ENCODE data around the gene DACT2.
"Not testable (repeated sequence)": the region's sequence is repeated elsewhere in the genome, so short reads cannot be mapped to it uniquely, and the experiment has no call there.

DACT2 gene, protein sequence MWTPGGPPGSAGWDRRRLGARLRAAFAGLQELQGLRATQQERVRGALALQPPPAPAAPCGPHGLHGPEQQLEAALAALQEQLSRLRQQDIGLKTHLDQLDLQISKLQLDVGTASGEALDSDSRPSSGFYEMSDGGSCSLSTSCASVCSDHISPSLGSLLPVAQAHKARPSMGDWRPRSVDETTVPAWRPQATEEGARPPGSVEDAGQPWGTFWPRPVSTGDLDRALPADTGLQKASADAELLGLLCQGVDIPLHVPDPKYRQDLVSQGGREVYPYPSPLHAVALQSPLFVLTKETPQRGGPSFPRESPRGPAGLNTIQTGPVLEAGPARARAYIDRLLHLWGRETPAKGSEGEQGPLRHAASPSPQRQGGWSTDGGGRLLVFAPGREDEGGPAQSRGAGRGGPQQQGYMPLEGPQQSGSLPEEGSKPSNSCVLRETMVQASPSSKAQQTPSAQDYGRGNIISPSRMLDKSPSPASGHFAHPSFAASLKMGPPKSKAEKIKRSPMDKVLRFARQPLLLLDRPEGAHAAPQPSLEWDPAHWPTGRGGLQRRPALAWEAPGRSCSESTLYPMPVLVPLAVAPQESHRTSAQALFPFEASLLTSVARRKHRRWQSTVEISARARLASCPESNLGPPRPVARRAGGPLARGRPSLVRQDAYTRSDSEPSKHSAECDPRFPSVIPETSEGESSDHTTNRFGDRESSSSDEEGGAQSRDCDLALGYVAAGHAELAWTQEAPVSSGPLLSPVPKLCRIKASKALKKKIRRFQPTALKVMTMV

DNA sequence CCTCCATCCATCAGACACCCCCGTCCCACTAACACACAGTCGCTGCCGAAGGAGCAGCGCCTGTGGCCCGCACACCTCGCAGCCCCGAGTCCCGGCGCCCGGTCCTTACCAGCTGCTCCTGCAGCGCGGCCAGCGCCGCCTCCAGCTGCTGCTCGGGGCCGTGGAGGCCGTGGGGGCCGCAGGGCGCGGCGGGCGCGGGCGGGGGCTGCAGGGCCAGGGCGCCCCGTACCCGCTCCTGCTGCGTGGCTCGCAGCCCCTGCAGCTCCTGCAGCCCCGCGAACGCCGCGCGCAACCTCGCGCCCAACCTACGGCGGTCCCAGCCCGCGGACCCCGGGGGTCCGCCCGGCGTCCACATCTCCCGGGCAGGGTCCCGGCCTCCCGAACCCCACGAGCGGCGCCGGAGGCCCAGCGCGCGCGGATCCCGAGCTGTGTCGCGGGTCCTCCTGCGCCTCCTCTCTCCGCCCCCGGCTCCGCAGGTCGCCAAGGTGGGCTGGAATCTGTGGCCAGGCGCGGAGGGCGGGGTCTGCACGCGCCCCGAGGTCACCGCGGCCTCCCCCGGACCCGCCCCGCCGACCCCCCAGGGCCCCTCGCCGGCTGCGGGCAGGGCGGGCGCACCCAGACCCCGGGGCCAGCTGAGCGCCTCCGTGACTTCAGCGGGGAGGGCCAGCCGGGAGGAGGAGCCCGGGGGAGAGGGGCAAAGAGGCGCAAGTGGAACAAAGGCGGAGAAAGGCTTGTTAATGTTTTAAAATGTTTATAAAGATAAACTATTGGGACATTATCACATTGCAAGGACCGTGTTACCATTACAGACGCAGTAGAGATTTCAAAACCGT, at the start of gene DACT2:
DACT2 (minus strand) TSS at position 499 of the 833 bp plus-strand sequence; CDS start at position 355, 144 bp downstream.
- DNase-seq = no peak

DNA sequence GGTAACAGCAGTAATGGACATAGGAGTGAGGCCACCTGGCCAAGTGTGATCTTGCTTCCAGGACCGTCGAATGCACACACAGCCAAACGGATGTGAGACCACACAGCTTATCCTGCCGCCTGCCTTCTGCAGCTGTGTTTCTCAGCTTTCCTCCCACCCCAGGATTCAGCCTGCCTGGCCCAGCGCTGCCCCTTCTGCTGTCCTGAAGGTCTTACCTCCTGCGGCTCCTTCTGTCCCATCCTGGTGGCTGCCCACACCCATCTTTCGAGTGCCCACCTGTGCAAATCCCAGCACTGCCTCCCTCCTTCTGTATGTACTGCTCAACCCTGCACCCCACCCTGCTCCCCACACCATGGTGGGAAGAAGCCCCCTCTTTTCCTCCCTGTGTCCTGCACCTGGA, 49.4 kb upstream of the DACT2 start:
- no peak for DNase-seq

DNA sequence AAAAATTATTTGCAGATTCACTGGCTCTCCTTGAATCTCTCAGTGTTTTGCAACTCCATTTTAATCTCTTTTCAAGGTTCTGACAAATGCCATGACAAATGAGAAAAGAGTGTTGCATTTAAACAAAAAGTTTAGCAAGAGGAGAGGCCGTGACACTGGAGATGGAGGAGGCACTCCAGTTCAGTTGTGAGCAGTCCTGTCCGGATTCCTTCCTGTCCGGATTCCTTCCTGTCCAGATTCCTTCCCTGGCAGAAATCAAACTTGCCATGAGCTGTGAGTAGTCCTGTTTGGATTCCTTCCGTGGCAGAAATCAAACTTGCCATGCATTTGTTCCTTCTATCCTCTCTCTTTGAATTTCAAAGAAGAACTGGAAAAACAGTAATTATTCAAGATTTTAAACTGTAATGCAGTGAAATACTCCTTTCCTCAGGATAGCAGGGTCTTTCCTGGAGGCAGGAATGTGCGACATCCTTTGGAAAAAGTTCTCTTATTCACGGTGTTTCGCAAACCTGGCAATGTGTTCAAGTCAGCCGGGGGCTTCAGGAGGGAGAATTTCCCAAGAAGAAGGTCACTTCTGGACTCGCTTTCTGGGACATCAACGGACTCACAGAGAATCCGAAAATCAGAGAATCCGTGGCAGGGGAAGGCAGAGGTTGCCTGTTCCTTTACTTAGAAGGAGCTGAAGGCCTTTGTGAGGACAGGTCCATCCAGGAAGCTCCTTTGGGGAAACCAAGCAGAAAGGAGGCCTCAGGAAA, 48.7 kb upstream of the DACT2 start:
- DNase-seq = no peak

DNA sequence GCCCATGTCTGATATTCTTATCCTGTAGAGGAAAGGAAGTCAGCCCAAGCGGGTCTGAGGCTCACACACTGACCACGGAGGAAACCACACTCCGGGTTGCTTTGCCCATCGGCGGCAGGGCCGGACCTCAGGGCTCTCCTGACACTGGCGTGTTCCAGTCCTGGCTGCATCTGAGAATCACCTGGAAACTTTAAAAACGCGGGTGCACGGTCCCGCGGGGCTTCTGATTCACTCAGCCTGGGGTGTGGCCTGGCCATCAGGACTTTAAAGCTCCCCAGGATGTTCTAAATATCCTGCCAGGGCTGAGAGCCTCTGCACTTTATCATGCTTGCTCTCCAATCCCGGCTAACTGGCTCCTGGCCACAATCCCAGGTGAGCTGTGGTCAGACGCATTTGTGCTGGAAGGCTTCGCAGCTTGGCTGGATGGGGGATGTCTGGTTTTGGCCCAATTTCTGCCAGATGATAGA, 47.7 kb upstream of the DACT2 start:
- DNase-seq = no peak

DNA sequence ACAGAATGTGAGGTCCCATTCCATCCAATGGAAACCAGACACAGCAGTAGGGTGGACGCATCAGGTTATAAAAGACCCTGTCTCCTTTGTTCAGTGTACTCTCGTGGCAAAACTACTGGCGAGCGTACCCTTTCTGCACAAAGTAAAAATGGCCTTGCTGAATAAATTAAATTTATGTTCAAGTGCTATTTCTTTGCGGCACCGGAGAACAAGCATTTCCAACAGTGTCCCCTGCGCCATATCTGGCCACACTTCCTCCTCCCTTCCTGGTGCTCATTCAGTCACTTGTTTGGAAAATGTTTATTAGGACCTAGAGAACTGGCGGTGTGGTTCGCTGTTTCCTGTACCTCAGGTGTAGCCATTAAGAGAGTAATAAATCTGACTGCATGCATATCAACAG, 46.9 kb upstream of the DACT2 start:
- no peak for DNase-seq

DNA sequence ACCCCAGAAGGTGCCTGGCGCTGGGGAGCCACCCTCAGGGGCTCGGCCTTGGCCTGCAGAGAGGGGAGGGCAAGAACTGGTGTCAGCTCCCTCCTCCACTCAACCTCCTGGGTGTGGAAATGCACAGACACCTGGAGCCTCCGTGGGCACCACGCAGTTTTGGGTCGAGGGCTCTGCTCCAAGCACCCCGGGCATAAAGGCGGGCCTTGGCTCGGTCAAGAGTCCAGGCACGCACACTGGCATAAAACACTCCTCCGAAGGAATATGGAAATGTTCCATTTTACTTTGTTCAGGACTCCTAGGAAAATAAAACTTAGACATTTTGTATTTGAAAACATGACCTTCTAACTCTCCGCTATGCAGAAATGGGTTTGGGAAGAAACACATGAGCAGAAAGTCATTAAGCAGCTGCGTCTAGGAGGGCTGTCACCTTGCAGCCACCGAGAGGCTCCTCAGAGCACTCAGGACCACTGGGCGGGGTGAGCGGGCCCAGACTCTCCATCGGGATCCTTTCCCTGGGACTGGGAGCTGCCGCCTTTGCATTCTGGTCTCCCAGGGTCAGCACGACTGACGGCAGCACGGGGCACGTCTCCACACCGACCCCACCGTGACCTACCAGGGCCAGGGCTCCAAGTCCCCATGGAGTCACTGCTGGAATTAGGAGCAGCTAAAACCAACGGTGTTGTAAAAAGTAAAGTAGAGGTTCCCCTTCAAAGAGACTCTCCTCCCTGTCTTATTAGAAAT, 46.0 kb upstream of the DACT2 start:
- no peak for DNase-seq

DNA sequence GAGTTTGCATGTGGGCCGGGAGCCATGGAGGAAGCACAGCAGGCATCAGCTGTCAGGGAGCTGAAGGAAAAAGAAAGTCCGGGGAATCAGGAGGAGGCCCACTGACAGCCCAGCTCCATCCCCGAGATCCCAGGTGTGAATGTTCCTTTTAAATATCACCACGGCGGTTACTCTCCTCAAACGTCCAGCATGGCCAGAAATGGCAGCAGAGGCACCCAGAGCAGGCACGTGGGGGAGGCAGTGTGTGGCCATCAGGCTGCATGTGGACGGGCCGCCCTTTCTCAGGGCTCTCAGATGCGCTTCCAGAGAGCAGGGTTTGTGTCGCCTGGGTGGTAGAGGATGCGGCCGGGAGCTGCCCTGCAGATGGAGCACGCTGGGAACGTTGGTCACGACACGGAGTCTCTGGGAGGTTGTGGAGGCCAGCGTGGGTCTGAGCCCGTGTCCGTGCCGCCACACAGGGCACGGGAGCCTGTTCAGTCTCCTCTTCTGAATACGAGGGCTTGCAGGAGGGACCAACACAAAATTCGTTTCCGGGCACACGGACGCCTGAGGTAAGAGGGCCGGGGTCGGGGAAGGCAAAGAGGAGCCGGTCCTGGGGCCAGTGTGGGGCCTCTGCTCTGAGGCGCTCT, 45.3 kb upstream of the DACT2 start:
- DNase-seq = no peak

DNA sequence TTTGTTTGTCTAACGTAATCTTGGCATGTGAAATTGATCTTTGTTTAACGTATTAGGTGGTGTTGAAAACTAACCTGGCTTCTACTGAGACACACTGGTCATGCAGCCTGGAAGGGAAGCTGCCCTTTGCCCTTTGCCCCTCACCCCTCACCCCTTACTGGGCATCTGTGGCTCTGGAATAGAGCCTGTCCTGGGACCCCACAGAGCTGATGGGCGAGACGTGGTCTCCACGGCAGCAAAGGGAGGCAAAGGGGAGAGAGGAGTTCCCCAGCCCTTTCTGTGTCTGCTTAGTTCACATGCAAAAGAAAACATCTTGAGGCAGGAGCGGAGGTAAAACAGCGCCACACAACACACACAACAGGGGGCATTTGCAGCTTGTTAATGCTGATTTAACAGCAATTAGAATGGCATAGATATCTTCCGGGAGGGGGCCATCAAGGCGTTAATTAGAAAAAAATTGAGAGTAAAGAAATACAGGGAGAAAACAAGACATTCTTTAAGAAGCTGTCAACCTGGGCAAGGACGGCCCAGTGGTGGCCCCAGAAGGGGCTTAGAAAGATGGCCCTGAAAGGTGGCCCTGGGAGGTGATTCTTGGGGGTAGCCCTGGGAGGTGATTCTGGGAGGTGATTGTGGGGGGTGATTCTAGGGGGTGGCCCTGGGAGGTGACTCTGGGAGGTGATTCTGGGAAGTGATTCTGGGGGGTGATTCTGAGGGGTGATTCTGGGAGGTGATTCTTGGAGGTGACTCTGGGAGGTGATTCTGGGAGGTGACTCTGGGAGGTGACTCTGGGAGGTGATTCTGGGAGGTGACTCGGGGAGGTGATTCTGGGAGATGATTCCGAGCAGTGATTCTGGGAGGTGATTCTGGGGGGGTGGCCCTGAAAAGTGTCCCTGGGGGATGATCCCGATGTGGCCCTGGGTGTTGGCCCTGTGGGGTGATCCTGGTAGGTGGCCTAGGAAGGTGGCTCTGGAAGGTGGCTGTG, 44.5 kb upstream of the DACT2 start:
- no peak for DNase-seq

DNA sequence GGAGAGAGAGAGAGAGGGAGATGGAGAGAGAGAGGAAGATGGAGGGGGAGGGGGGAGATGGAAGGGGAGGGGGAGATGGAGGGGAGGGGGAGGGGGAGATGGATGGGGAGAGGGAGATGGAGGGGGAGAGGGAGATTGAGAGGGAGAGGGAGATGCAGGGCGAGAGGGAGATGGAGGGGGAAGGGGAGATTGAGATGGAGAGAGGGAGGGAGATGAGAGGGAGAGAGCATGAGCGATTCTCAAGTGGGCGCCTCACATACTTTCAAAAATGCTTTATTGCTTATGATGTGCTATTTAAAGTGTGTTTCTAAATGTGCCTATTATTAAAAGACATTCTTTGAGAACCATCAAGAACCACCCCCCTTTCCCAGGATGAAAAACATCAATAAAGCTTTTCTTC, 43.7 kb upstream of the DACT2 start:
- DNase-seq = no peak

DNA sequence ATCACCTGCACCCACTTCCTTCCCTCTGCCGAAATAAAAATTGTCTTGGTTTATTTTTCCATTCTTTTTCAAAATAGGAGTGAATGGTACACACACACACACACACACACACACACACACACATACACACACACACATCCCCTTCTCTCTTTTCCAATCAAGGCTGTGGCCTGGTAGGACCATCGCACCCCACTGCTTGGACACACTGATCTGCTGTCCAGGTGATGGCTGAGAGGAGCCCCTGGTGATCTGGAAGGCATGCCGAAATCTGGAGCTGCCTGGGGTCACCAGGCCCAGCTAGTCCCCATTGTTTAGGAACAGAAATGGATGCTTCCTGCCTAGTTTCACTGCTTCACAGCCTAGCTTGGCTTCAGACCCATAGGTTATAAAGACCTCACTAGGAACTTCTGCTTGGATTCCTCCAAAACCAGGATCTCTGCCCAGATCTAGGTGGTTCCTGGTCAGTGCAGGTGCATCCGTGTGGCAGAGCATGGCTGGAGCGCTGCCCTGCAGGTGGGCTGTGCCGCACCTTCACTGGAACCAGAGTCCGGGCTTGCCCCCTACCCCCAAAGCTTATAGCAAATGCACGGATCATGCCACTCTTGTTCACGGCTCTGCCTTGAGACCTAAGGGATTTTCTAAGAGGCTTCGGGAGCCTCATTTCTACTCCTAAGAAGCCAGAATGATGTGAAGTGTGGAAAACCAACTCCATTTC, 42.9 kb upstream of the DACT2 start:
- DNase-seq = no peak

DNA sequence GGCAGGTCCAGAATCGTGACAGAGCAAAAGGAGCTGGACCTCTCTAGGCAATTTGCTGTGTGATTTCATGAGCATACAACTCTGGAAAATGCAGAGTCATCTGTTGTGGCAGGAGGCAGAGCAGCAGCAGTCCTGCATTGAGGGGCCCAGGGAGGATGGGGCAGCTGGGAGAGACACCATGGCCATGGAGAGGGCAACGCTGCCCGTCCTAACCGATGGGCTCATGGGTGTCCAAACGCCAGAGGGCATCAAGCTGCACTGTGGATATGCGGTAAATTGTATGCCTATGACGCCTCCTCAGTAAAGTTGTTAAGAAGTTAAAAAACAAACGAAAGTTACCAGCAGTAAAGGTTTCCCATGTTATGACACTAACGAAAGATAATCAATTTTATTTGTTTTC, 42.2 kb upstream of the DACT2 start:
- no peak for DNase-seq

DNA sequence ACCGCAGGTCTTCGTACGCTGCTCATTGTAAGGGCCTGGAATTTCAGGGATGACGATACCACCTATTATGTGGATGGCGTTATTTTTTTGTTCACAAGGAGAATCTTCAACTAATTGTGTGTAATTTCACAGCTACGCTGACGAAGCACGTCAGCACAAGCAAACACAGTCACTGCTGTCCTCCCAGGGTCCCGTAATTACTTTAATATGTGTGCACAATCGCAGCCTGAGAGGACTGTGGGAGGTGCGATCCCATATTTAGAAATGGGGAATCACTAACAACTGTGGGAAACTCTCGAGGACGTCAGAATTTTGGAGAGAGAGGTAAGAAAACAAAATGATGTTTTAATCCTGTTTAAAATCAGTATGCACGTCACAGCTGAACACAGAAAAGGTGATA, 40.2 kb upstream of the DACT2 start:
- DNase-seq = no peak

DNA sequence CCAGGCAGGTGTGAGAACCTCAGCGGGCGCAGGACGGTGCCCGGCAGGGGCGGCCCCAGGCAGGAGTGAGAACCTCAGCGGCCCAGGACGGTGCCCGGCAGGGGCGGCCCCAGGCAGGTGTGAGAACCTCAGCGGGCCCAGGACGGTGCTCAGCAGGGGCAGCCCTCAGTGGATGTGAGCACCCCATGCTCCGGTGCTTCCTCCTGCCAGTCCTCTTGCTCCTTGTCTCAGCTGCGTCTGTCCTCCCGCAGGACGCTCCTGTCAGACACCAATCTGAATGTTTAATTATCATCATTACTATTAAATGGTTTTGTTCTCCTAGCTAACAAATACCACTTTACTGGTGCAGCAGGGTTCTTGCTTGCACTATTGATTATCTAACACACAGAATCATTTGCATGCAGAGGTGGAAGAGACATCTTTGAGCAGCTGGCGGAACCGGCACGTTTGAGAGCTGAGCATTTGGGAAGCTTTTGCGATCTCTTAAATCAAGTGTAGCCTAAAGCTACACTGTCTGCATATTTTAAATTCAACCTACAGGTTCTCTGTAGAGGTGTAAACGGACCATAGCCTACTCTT, 39.4 kb upstream of the DACT2 start:
- no peak for DNase-seq

DNA sequence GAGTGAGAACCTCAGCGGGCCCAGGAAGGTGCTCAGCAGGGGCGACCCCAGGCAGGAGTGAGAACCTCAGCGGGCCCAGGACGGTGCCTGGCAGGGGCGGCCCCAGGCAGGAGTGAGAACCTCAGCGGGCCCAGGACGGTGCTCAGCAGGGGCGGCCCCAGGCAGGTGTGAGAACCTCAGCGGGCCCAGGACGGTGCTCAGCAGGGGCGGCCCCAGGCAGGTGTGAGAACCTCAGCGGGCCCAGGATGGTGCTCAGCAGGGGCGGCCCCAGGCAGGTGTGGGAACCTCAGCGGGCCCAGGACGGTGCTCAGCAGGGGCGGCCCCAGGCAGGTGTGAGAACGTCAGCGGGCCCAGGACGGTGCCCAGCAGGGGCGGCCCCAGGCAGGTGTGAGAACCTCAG, 37.3 kb upstream of the DACT2 start:
- not testable (repeated sequence) for DNase-seq

DNA sequence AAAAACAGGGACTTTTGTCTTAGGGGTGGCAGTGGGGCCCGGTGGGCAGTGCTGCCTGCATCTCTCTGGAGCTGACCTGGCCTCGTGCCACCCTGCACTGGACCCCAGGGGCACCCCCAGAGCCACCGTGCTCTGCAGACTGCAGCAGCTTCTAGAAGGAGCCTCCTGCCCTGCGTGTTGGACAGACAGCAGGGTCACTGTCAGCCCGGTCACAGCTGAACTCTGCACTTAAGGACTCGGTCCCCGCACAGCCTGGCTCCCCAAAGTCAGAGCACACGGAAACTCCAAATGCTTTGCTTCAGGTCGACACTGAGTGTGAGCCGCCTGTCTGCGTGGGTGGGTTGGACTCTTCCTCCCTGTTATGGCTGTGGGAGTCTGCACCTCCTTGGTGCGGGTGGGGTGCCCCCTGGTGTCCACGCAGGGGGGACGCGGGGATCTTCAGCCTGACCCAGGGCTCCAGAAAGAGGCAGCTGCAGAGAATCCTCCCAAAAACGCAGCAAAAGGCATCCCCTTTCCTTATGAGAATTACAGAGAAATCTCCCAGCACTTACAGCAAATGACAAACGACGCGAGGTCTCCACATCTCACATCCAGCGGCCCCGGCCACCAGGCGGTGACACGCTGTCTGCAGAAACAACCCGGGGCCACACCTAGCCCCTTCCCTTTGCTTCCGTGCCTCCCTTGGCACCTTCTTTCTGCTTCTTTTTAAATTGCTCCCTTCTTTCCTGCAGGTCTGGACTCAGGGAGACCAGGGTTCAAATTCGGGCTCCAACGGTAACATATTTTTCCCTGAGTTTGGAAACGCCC, 36.3 kb upstream of the DACT2 start:
- DNase-seq = no peak

DNA sequence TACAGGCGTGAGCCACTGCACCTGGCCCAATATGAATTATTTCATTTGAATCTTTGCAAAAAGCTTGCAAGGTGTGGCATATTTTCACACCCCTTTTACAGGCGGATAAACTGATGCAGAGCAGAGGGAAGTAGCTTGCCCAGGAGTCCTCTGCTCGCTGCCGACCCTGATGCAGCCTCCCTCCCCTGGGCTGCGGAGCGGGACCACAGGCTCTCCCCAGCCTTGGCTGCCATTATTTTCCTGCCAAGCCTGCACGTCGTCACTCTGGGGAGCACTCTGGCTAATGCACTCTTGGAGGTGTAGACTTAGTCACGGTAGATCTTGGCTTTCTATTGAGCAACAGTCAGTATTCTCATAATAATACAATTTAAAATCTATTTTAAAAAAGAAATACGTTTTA, 34.8 kb upstream of the DACT2 start:
- DNase-seq = no peak

DNA sequence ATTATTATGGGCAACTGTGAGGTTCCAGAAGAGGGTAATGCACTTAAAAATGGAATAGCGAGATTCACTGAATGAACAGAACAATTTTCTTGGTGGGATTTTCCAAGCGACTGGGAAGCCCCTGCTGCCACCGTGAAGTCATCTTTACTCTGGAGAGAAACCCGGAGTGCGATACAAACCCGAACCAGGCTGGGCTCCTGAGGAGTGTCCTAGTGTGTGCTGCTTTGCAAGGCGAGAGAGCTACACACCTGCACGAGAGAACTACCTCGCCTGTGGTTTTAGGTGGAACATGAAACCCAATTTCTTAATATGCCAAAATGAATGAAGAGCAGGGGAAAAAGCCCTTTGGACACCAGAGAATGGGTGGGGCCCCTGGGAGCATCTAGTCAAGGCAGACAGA, 33.5 kb upstream of the DACT2 start:
- no peak for DNase-seq

DNA sequence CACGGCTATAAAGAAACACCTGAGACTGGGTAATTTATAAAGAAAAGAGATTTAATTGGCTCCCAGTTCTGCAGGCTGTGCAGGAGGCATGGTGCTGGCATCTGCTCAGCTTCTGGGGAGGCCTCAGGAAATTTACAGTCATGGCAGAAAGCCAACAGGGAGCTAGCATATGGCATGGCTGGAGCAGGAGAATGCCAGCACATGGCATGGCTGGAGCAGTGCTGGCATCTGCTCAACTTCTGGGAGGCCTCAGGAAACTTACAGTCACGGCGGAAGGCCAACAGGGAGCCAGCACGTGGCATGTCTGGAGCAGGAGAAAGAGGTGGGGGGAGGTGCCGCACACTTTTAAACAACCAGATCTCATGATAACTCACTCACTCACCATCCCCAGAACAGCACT, 32.5 kb upstream of the DACT2 start:
- DNase-seq = no peak

Measured in CD4-positive, alpha-beta T cell treated with Interleukin-4 for 4 hours (primary cell).